ENCODE results near the gene FAM180B.
A peak's percentile ranks its signal among the peaks of the same experiment; 100 is the strongest.

FAM180B gene

DNA sequence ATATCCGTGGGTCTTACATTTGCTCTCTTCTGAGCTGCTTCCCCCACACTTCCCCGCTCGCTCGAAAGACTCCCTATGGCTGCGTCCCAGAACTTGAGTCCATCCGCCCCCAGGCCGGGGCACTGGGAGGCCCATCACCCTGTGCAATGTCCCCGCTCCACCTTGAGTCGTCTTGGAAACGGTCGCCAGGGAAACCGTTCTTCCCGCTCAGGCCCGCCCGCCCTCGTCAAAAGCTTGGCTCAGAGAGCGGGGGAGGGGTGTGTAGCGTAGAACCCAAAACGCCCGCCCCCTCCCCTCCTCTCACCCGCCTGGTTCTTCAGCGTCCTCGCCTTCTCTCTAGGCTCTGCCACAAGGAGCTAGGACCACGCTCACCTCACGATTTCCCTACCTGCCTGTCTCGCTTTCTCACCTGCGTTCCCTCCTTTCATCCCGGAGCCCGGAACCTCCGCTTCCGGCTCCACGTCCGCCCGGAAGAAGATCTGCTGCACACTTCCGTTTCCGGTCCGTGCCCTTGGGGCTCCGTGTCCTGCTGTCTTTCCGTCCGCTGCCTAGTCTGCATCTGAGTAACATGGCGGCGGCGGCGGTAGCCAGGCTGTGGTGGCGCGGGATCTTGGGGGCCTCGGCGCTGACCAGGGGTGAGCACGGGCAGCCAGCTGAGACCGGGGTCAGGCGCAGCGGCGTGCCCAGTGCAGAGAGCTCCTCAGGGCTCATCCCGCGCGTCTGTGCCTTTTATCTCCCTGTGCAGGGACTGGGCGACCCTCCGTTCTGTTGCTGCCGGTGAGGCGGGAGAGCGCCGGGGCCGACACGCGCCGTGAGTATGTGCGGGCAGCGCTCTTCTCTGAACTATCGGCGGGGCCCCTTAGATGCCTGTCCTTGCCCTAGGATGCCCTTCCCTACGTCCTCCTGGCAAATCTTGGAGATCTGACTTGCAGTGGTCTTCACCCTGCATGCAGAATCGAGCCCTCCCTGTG lies 7.7 kb upstream of the FAM180B start, which contains the start of the genes KBTBD4 and NDUFS3:
Gene KBTBD4, minus strand, starts transcription at position 447 of the 971 bp plus-strand sequence. Its CDS starts 19 bp downstream, at position 428.
Gene NDUFS3, plus strand, starts transcription at position 551 of the 971 bp plus-strand sequence. Its CDS starts 18 bp downstream, at position 569.
- in situ Hi-C loops (cut with MboI; ENCODE audit: low pct_unique_long_range_greater_than_20kb, low sequenced_read_pairs, unreplicated experiment) = no loop called here
- TF ChIP-seq, protein P1, sequence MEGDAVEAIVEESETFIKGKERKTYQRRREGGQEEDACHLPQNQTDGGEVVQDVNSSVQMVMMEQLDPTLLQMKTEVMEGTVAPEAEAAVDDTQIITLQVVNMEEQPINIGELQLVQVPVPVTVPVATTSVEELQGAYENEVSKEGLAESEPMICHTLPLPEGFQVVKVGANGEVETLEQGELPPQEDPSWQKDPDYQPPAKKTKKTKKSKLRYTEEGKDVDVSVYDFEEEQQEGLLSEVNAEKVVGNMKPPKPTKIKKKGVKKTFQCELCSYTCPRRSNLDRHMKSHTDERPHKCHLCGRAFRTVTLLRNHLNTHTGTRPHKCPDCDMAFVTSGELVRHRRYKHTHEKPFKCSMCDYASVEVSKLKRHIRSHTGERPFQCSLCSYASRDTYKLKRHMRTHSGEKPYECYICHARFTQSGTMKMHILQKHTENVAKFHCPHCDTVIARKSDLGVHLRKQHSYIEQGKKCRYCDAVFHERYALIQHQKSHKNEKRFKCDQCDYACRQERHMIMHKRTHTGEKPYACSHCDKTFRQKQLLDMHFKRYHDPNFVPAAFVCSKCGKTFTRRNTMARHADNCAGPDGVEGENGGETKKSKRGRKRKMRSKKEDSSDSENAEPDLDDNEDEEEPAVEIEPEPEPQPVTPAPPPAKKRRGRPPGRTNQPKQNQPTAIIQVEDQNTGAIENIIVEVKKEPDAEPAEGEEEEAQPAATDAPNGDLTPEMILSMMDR (IDR thresholded peaks at IDR 0.05; ENCODE audit: extremely low read depth, insufficient read depth, missing control alignments) = peak; percentile 4
- DNase-seq (ENCODE audit: low spot score) = peak; percentile 91

- DNase-seq (ENCODE audit: low spot score) = no peak
- in situ Hi-C loops (cut with MboI; ENCODE audit: low pct_unique_long_range_greater_than_20kb, low sequenced_read_pairs, unreplicated experiment) = no loop called here
- TF ChIP-seq, protein P1 (IDR thresholded peaks at IDR 0.05; ENCODE audit: extremely low read depth, insufficient read depth, missing control alignments) = no peak
Observed at GRCh38 chr11:47583844-47584243, 2.6 kb upstream of the FAM180B start.

DNA sequence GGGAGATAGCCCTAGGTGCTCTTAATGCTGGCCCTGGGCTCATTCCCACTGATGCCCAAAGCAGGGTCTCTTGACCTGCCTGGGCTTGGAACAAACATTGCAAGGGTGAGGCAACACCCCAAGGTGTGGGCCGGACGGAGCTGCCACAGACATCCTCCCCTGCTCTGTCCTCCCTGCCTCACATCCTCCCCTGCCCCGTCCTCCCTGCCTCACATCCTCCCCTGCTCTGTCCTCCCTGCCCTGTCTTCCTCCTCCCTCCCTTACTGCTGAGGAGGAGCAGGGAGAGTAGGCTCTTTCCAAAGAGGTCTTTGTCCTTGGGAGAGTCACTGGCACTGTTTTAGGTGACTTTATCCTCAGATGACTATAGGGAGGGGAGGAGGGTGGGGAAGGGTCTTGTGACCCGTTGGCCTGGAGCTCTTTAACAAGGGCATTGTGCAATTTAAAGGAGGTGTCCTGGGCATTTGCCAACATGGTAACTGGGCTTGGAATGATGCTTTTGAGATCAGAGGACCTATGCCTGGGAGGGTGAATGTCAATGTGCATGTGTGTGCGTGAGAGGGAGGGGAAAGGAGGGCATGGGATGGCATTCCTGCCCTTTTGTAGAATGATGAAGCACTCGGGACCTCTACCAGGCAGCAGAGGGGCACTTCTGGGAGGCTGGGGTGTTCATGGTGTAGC lies 700 bp downstream of the FAM180B start:
- no peak for DNase-seq (ENCODE audit: low spot score)
- in situ Hi-C loops (cut with MboI; ENCODE audit: low pct_unique_long_range_greater_than_20kb, low sequenced_read_pairs, unreplicated experiment) = no loop called here

GRCh38 chr11:47587723-47588326 lies 1.3 kb downstream of the FAM180B start:
- TF ChIP-seq, protein P1 (IDR thresholded peaks at IDR 0.05; ENCODE audit: extremely low read depth, insufficient read depth, missing control alignments) = no peak
- DNase-seq (ENCODE audit: low spot score) = no peak
- in situ Hi-C loops (cut with MboI; ENCODE audit: low pct_unique_long_range_greater_than_20kb, low sequenced_read_pairs, unreplicated experiment) = no loop called here

More for the DNA sequence above, 700 bp downstream of the FAM180B start:
- TF ChIP-seq, protein P1 (IDR thresholded peaks at IDR 0.05; ENCODE audit: extremely low read depth, insufficient read depth, missing control alignments) = no peak

DNA sequence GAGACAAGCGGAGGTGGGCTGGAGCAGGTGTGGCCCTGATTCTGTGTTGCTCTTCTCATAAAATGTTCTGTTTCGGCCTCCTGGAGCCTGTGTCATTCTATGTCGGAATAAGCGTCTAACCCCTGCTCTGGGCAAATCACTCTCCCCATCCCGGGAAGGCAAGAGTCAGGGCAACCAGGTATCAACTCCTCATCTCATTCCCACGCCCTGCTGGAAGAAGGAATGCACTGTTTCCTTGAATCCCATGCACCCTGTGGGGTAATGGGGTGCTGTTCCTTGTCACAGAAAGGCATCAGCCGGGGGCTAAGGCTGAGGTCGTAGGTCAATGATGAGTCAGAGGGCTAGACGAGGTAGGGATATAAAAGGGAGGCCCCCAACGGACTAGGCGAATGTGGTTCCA lies 2.6 kb downstream of the FAM180B start:
- DNase-seq (ENCODE audit: low spot score) = no peak
- TF ChIP-seq, protein P1 (IDR thresholded peaks at IDR 0.05; ENCODE audit: extremely low read depth, insufficient read depth, missing control alignments) = no peak
- in situ Hi-C loops (cut with MboI; ENCODE audit: low pct_unique_long_range_greater_than_20kb, low sequenced_read_pairs, unreplicated experiment) = no loop called here

DNA sequence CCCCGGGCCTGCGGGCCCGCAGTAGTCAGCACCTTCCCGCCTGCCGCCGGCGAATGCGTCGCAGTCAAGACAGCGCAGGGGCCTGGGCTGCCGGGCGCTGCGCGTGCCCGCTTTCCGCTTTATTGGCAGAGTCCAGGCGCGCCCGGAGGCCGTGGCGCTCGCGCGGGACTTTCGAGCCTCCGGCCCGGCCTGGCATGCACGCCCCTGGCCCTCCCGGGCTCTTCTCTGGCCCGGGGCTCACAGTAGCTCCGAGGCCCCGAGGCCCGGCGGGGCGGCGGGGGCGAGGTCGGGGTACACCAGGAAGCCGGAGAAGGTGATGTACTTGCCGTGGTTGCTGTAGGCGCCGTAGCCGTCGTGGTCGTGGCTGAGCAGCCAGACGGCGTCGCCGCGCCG lies 3.1 kb downstream of the FAM180B start:
- TF ChIP-seq, protein P1 (IDR thresholded peaks at IDR 0.05; ENCODE audit: extremely low read depth, insufficient read depth, missing control alignments) = no peak
- in situ Hi-C loops (cut with MboI; ENCODE audit: low pct_unique_long_range_greater_than_20kb, low sequenced_read_pairs, unreplicated experiment) = no loop called here
- DNase-seq (ENCODE audit: low spot score) = no peak
